ENCODE measurements around the gene BBC3.

GRCh38 chr19:47231215-47232054, 436 bp upstream of the BBC3 start:
- TF ChIP-seq CTCF (IDR thresholded peaks at IDR 0.05; ENCODE audit: insufficient read depth, low read depth, low read length): no peak
- TF ChIP-seq EZH2 (IDR thresholded peaks at IDR 0.05; ENCODE audit: insufficient read depth, low read length): no peak
